ENCODE results near the gene BLID.

BLID gene

DNA sequence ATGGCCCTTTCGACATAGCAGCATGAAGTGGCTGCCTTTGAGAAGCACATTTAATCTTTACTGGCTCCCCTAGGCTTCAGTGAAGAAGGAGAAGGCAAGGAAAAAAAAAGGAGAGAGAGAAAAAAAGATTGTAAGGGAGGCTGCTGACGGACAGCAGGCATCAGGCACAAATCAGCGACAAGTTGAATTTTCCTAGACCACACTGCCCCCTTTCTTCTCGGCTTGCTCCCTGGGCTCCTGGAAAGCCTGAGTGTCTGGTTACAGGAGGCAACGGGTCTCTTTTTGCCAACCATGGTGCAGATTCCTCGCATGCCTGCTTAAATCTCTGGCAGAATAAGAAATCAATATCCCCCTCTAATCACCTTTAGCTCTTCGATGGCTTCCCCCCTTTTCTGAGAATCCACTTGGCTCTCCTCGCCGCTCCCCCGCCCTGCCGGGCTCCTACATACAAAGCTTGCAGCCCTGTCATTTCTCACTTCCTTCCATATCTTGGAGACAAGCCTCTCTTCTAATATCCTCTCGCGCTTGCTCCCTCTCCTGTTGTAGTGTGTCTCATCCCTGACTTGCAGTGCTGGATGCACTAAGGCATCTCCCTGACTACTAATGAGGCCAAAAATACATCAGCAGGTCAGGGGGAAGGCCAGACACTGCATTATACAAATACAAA lies 14.3 kb downstream of the BLID start:
- Mint-ChIP-seq H3K4me1 (peaks cover 17% of the 10 kb centered on the region), H3K27ac (no peak overlapping the region), H3K4me3 (no peak overlapping the region), H3K27me3 (peaks cover 29% of the 10 kb centered on the region), H3K36me3 (no peaks in the 10 kb centered on the region), H3K9me3 (peaks cover 5% of the 10 kb centered on the region)

DNA sequence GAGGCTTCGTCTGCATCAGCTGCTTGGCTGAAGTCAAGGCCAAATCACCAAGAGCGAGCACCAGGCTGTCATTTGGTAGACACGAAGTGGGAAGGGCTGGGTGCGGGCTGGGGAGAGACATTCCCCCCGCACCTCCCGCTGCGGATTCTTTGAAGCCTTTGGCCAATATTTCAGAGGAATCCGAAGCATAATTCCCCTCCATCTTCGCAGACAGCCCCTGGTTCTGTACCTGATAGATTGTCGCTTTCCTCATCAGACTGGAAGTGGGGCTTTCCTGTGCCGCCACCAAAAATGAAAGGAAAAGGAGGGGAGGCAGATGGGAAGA lies 15.3 kb downstream of the BLID start:
- H3K27me3 Mint-ChIP-seq = peaks cover 33% of the 10 kb centered on the region

GRCh38 chr11:122100037-122100755 lies 15.8 kb downstream of the BLID start:
- Mint-ChIP-seq H3K4me1 (peaks cover 17% of the 10 kb centered on the region), H3K4me3 (peak overlapping the region; percentile 5)

More for the DNA sequence above, 15.3 kb downstream of the BLID start:
- H3K27ac Mint-ChIP-seq = no peak overlapping the region
- H3K36me3 Mint-ChIP-seq = no peaks in the 10 kb centered on the region
- H3K4me1 Mint-ChIP-seq = peaks cover 17% of the 10 kb centered on the region
- no peak overlapping the region for H3K4me3 Mint-ChIP-seq
- H3K9me3 Mint-ChIP-seq = peaks cover 5% of the 10 kb centered on the region

GRCh38 chr11:122099374-122100036 lies 16.5 kb downstream of the BLID start:
- Mint-ChIP-seq H3K9me3 (peaks cover 5% of the 10 kb centered on the region), H3K36me3 (no peaks in the 10 kb centered on the region), H3K27me3 (peaks cover 32% of the 10 kb centered on the region), H3K4me1 (peaks cover 17% of the 10 kb centered on the region), H3K27ac (no peak overlapping the region), H3K4me3 (peak overlapping the region; percentile 5)

More at GRCh38 chr11:122100037-122100755, 15.8 kb downstream of the BLID start:
- Mint-ChIP-seq H3K27me3 (peaks cover 32% of the 10 kb centered on the region), H3K27ac (no peak overlapping the region), H3K9me3 (peaks cover 5% of the 10 kb centered on the region), H3K36me3 (no peaks in the 10 kb centered on the region)

- H3K9me3 Mint-ChIP-seq = peaks cover 5% of the 10 kb centered on the region
- H3K27ac Mint-ChIP-seq = no peak overlapping the region
- peaks cover 32% of the 10 kb centered on the region for H3K27me3 Mint-ChIP-seq
- H3K4me1 Mint-ChIP-seq = peaks cover 17% of the 10 kb centered on the region
- no peak overlapping the region for H3K4me3 Mint-ChIP-seq
- no peaks in the 10 kb centered on the region for H3K36me3 Mint-ChIP-seq
Observed at GRCh38 chr11:122098261-122098980, 17.6 kb downstream of the BLID start.

DNA sequence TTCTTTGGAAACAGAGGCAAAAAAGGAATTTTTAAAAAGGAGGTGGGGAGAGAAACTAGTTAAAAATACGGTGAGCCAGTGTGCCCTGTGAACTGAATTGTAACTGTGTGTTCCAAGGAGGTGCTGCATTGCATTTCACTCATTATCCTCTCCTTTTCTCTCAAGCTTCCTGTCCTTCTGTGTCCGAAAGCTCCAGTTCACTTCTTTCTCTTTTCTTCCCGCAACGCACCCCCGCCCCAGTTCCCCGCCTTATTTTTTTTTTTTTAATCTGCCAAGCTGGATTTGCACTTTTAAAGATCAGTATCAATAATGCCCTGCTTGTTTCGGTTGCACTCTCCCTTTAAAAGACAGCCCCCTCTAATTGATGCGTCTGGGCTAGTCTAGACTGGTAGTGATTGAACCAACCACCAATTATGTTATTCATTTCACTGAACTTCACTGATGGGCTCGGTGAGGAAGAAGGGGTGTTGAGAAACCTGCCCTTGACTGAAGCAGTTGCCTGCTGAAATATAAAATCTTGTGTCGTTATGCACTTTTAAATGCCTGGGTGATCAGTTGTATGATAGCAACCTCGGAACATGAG lies 18.5 kb downstream of the BLID start:
- Mint-ChIP-seq H3K9me3 (peaks cover 5% of the 10 kb centered on the region), H3K4me1 (peaks cover 17% of the 10 kb centered on the region), H3K4me3 (no peak overlapping the region), H3K36me3 (no peaks in the 10 kb centered on the region), H3K27me3 (peaks cover 32% of the 10 kb centered on the region), H3K27ac (no peak overlapping the region)

- H3K9me3 Mint-ChIP-seq = peaks cover 5% of the 10 kb centered on the region
- H3K27me3 Mint-ChIP-seq = peaks cover 37% of the 10 kb centered on the region
- H3K36me3 Mint-ChIP-seq = no peaks in the 10 kb centered on the region
- H3K4me1 Mint-ChIP-seq = peaks cover 17% of the 10 kb centered on the region
- H3K4me3 Mint-ChIP-seq = no peak overlapping the region
- no peak overlapping the region for H3K27ac Mint-ChIP-seq
Observed at GRCh38 chr11:122096272-122097112, 19.5 kb downstream of the BLID start.

DNA sequence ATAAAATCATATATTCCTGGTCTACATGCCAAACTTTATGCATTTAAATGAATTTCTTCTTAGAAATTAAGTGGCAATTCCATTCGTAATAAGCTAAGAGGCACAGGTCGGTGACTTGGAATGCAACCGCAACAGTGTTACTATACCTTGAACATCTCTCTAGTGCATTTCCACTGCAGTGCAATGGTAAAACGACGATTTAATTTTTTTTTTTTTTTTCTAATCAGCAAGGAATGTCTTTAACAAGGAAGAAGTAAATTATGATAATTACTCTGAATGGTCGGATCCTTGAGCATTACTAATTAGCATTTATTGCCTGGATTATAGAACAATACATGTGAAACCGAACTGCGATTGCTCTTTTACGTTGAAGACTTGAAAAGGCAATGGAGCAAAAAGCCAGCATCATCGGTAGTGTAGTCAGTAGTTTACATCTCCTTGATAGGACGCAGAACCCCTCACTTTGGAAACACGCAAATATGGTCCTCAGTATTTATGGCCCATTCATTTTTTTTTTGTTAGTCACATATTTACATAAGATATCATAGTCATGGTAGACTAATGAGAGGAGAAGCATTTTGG lies 20.2 kb downstream of the BLID start:
- Mint-ChIP-seq H3K4me3 (no peak overlapping the region), H3K36me3 (no peaks in the 10 kb centered on the region), H3K9me3 (peaks cover 5% of the 10 kb centered on the region), H3K4me1 (peaks cover 10% of the 10 kb centered on the region), H3K27ac (no peak overlapping the region), H3K27me3 (peaks cover 32% of the 10 kb centered on the region)

- Mint-ChIP-seq H3K4me3 (no peak overlapping the region), H3K27ac (no peak overlapping the region), H3K9me3 (peaks cover 2% of the 10 kb centered on the region), H3K4me1 (peaks cover 2% of the 10 kb centered on the region), H3K36me3 (no peaks in the 10 kb centered on the region), H3K27me3 (peaks cover 27% of the 10 kb centered on the region)
Observed at GRCh38 chr11:122094836-122095235, 21.2 kb downstream of the BLID start.

DNA sequence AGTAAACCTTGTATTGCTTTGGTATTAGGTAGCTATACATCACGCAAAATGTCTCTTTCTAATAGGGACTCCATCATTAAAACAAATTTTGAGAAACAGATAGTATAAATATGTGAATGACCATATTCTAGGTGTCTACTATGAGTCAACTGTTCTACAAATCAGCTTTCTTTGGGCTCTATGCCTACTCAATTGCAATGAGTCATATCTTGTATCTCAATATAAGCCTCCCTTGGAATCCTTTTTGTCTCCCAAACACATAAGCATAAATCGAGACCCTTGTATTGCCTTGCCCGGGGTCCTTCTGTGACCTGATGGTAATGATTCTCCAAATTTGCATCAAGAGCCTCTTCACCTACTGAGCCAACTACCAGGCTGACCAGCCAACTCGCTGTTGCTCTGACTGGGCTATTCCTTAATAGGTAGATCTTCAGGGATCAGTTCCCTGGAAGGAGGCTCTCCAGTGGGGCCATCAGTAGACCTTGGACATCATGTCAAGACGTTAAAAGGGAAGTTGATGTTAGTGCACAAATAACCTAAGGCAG lies 22.2 kb downstream of the BLID start:
- H3K27me3 Mint-ChIP-seq = peaks cover 22% of the 10 kb centered on the region
- no peaks in the 10 kb centered on the region for H3K9me3 Mint-ChIP-seq
- H3K4me3 Mint-ChIP-seq = no peak overlapping the region
- H3K4me1 Mint-ChIP-seq = no peaks in the 10 kb centered on the region
- H3K36me3 Mint-ChIP-seq = no peaks in the 10 kb centered on the region
- H3K27ac Mint-ChIP-seq = no peak overlapping the region

DNA sequence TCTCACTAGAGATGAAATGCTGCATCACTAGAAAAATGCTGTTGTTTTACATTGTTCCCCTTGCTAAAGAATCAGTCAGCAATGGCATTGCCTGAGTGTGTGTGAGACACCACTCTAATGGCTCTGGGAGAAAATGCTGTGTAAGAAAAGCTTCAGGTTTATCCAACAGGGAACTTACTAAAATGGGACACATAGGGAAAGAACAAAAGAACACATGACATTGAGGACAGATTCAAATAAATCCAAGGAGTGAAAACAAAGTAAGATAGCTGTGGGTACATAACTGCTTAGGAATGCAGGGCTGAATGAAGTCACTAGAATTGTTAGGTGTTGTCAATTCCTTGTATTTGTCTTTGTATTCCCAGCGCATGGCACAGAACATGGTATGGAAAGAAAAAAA lies 24.2 kb downstream of the BLID start:
- H3K36me3 Mint-ChIP-seq = no peaks in the 10 kb centered on the region
- H3K9me3 Mint-ChIP-seq = no peaks in the 10 kb centered on the region
- no peaks in the 10 kb centered on the region for H3K4me1 Mint-ChIP-seq
- no peak overlapping the region for H3K4me3 Mint-ChIP-seq
- H3K27ac Mint-ChIP-seq = no peak overlapping the region
- peaks cover 18% of the 10 kb centered on the region for H3K27me3 Mint-ChIP-seq

GRCh38 chr11:122089111-122089510 lies 26.9 kb downstream of the BLID start:
- Mint-ChIP-seq H3K36me3 (no peaks in the 10 kb centered on the region), H3K4me1 (no peaks in the 10 kb centered on the region), H3K4me3 (no peak overlapping the region), H3K27me3 (peaks cover 14% of the 10 kb centered on the region), H3K27ac (no peak overlapping the region), H3K9me3 (no peaks in the 10 kb centered on the region)

DNA sequence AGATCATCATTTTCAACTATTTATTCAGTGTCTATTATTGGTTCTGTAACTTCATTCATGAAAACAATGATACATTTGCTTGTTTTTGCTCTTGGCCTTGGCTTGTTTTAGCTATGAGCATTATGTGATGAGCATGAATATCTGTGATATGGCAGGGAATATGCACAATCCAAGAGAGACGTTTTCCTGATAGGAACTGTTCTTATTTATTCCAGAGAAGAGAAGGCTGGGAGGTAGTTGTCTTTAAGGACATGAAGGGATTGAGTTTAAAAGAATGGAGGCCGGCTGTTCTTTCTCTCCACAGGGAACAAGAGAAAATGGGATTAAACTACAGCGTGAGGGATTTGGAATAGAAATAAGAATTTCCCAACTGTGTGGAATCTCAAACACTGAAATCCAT lies 30.3 kb downstream of the BLID start:
- H3K27ac Mint-ChIP-seq = no peak overlapping the region
- no peak overlapping the region for H3K4me3 Mint-ChIP-seq
- H3K9me3 Mint-ChIP-seq = no peaks in the 10 kb centered on the region
- no peaks in the 10 kb centered on the region for H3K36me3 Mint-ChIP-seq
- H3K4me1 Mint-ChIP-seq = no peaks in the 10 kb centered on the region
- H3K27me3 Mint-ChIP-seq = peaks cover 9% of the 10 kb centered on the region

DNA sequence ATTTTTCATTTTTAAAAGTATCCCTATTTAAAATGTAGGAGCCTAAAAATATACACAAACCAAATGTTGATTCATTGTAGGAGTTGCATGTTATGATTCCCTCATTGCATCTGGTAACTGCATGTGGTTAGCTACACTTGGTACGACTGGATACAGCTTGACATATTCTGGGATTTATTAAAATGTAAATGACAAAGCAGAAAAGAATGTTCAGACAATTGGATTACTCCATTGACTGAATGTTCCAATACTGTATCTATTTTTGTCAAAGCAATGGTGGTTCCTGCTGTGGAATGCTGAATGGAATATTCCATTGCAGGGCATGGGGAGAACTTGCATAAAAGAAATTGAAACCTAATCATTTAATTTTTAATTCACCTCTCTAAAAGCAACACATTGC lies 30.8 kb downstream of the BLID start:
- Mint-ChIP-seq H3K9me3 (no peaks in the 10 kb centered on the region), H3K27me3 (peaks cover 11% of the 10 kb centered on the region), H3K4me3 (no peak overlapping the region), H3K27ac (no peak overlapping the region), H3K36me3 (no peaks in the 10 kb centered on the region), H3K4me1 (no peaks in the 10 kb centered on the region)

Measured in activated naive CD4-positive, alpha-beta T cell treated with anti-CD3 and anti-CD28 coated beads, Interleukin-2, amount 50 U/mL, for 24 hours (primary cell).